ENCODE data around the gene ENKD1. TPM values are rescaled to one million over a fixed set of nuclear protein-coding genes. Genes with fewer than 3 reads are reported as not detected.
A peak's percentile ranks its signal among the peaks of the same experiment; 100 is the strongest.

The ENKD1 gene
- total and polyA plus RNA-seq, 2 of the 13 experiments (the other 11 are each of a cell fraction or from before 2014, with no cell fraction given): 10.8 to 20.8 TPM

GRCh38 chr16:67661101-67661761 is 5.3 kb downstream of the ENKD1 start:
- in situ Hi-C loops (cut with HindIII; ENCODE audit: extremely low pct_ligation_motif_present, low pct_unique_long_range_greater_than_20kb) (loop anchor here (10.0 kb wide), 1 partner anchor 274 kb away; the partner anchor contains the start of genes CTRL and PSMB10), intact Hi-C loops (cut with micrococcal nuclease; ENCODE audit: unreplicated experiment) (no loop called here)
- no peaks in the 10 kb centered on the region; a peak in 1 of 5 replicates for H3K27me3 ChIP-seq (ENCODE audit: control insufficient read depth in 1 of 2, insufficient read depth in 2 of 2, low read length in 2 of 2)
- no peaks in the 10 kb centered on the region for H3K9me3 ChIP-seq (ENCODE audit: low read length)
- H2AFZ ChIP-seq (ENCODE audit: low read length): no peak overlapping the region
- H3K4me3 ChIP-seq (replicated peaks in 1 of 3; ENCODE audit: insufficient read depth in 1 of 3, low read depth in 2 of 3, low read length in 3 of 3): peak overlapping the region; percentile 19 to 93 (median 55); a peak in 5 of 6 replicates
- FAIRE-seq (no peak), ATAC-seq (no peak), DNase-seq (ENCODE audit: low spot score) (no peak)
- H3K9ac ChIP-seq (ENCODE audit: insufficient read depth, low read depth, low read length): peak overlapping the region; percentile 42; the same call in 1 of the 2 replicates
- TF ChIP-seq ZNF563 (CRISPR knock-in tag; IDR thresholded peaks at IDR 0.05) (0 out of 2 replicates have a peak, but pooled peaks have one; percentile 14), ZBTB33 (CRISPR knock-in tag; IDR thresholded peaks at IDR 0.05) (peak; percentile 52; the same call in 1 of the 2 replicates), WIZ (CRISPR knock-in tag; IDR thresholded peaks at IDR 0.05) (no peak), TBX3 (IDR thresholded peaks at IDR 0.05; ENCODE audit: borderline replicate concordance) (0 out of 2 replicates have a peak, but pooled peaks have one; percentile 11), HES4 (CRISPR knock-in tag; IDR thresholded peaks at IDR 0.05; ENCODE audit: borderline replicate concordance) (0 out of 2 replicates have a peak, but pooled peaks have one; percentile 23), ZNF580 (CRISPR knock-in tag; IDR thresholded peaks at IDR 0.05; ENCODE audit: borderline replicate concordance, low read depth) (no peak), ZNF451 (CRISPR knock-in tag; IDR thresholded peaks at IDR 0.05) (0 out of 2 replicates have a peak, but pooled peaks have one; percentile 12), MIER2 (CRISPR knock-in tag; IDR thresholded peaks at IDR 0.05) (peak; percentile 52; the same call in 1 of the 2 replicates), REST (IDR thresholded peaks at IDR 0.05; ENCODE audit: borderline replicate concordance in 1 of 2, low read depth in 1 of 2, low read length in 2 of 2) (peak in 1 of 2 experiments; percentile 92; a peak in 2 of 4 replicates), TBX2 (CRISPR knock-in tag; IDR thresholded peaks at IDR 0.05; ENCODE audit: borderline replicate concordance) (no peak)
- POLR2A ChIA-PET: interaction anchor here (0.6 to 2.0 kb wide), 4 partner anchors 65 to 419 kb away, joined by 4 read pairs; no protein-coding TSS in a partner anchor
- 0 out of 2 replicates have a peak, but pooled peaks cover 3% of the 10 kb centered on the region for H4K20me1 ChIP-seq (ENCODE audit: insufficient read depth, low read length)
- no TSS peak for BruUV-seq (replicated peaks)
- H3K79me2 ChIP-seq (ENCODE audit: insufficient read depth, low read length): peaks cover 11% of the 10 kb centered on the region
- CTCF ChIA-PET (ENCODE audit: low intra/inter-chr PET ratio, low total read pairs): no interaction called here
- peak overlapping the region; percentile 30 for H3K27ac ChIP-seq (ENCODE audit: extremely low read length, insufficient read depth, low read length)
- WGBS (ENCODE audit: low lambda C conversion rate): 73% methylated on average over 35 of the region's 39 CpGs
- peak overlapping the region; percentile 94 for H3K4me2 ChIP-seq (ENCODE audit: low read depth, low read length)
- H3K4me1 ChIP-seq (ENCODE audit: insufficient read depth, low read length): peaks cover 25% of the 10 kb centered on the region
- peaks cover 6 to 13% of the 10 kb centered on the region in 2 experiments; a peak in 4 of 5 replicates for H3K36me3 ChIP-seq (replicated peaks in 1 of 2; ENCODE audit: control insufficient read depth in 1 of 2, insufficient read depth in 2 of 2, low read length in 2 of 2)

Data from HepG2 (cell line).